Immature natural killer cell (primary cell): ENCODE measurements around the gene SRP9. TPM values are rescaled to one million over a fixed set of nuclear protein-coding genes. Genes with fewer than 3 reads are reported as not detected.
"Not testable (repeated sequence)": the region's sequence is repeated elsewhere in the genome, so short reads cannot be mapped to it uniquely, and the experiment has no call there.

Experiments
- DNase-seq, 3 donors: peaks; one replicate each; pipeline ENCODE4 v3.0.0; 2022; ENCODE audit warnings: mixed read lengths in 1 of 3
- H3K27ac Mint-ChIP-seq, 6 donors: one replicate each; pipeline ENCODE4 v1.8.0; 2020; ENCODE audit warnings: mixed read lengths in 6 of 6, mild to moderate bottlenecking in 5 of 6, inconsistent platforms in 4 of 6, moderate library complexity in 3 of 6
- H3K27me3 Mint-ChIP-seq, 3 donors: one replicate each; pipeline ENCODE4 v1.8.0; 2020 to 2021; ENCODE audit warnings: low read depth in 3 of 3, mild to moderate bottlenecking in 3 of 3, mixed read lengths in 3 of 3, moderate library complexity in 3 of 3, inconsistent platforms in 1 of 3
- H3K36me3 Mint-ChIP-seq, 3 donors: one replicate each; pipeline ENCODE4 v1.8.0; 2020; ENCODE audit warnings: mixed read lengths in 3 of 3, inconsistent platforms in 2 of 3, mild to moderate bottlenecking in 2 of 3
- H3K4me1 Mint-ChIP-seq, 2 donors: one replicate each; pipeline ENCODE4 v1.8.0; 2020; ENCODE audit warnings: inconsistent platforms in 2 of 2, mild to moderate bottlenecking in 2 of 2, mixed read lengths in 2 of 2, moderate library complexity in 1 of 2
- H3K4me3 Mint-ChIP-seq, 5 donors: one replicate each; pipeline ENCODE4 v1.8.0; 2020; ENCODE audit warnings: mild to moderate bottlenecking in 5 of 5, mixed read lengths in 5 of 5, inconsistent platforms in 3 of 5, moderate library complexity in 3 of 5
- H3K9me3 Mint-ChIP-seq, 6 donors: one replicate each; pipeline ENCODE4 v1.8.0; 2020; ENCODE audit warnings: mild to moderate bottlenecking in 6 of 6, mixed read lengths in 6 of 6, inconsistent platforms in 4 of 6, moderate library complexity in 3 of 6
- polyA plus RNA-seq, 3 donors: library from polyadenylated mRNA; unstranded; fragments of 300-500 nt; fragmentation: Illumina TruSeq; gene quantifications; one replicate each; pipeline ENCODE4 v1.2.3, GENCODE V29; 2021

The SRP9 gene
- polyA plus RNA-seq, 3 donors from 2014 or later: 300 to 594 (median 317) TPM

DNA sequence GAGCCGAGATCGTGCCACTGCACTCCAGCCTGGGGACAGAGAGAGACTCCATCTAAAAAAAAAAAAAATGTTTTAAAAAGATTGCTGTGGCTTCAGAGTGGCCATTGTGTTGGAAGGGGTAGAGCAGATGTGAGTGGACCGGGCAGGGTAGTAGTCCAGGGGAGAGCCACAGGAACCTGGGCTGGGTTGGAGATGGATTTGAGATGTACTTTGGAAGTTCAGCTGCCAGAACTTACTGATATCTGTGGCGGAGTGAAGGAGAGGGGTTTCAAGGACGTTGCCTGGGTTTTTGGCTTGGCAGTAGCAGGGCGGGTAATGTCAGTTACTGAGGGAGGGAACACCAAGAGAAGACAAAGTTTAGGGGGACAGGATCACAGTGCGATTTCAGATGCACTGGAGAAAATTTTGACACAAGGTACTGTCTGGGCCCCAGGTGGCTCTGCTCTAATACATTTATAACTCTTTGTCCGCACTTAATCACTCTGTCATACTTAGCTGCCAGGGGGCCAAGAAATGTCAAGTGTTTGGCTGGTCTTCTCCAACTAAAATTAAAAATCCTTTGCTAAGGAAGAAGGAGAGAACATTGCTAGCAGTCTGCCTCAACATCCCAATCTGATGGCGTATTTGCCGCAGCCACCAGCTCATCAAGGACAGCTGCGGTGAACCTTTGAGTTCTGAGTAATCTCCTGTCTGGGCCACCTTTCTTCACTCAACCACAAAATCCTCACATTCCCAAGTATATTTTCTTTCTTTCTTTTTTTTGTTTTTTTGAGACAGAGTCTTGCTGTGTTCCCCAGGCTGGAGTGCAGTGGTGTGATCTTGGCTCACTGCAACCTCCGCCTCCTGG, 41.9 kb downstream of the SRP9 start:
- H3K27ac Mint-ChIP-seq: no peak overlapping the region
- no peaks in the 10 kb centered on the region for H3K9me3 Mint-ChIP-seq

DNA sequence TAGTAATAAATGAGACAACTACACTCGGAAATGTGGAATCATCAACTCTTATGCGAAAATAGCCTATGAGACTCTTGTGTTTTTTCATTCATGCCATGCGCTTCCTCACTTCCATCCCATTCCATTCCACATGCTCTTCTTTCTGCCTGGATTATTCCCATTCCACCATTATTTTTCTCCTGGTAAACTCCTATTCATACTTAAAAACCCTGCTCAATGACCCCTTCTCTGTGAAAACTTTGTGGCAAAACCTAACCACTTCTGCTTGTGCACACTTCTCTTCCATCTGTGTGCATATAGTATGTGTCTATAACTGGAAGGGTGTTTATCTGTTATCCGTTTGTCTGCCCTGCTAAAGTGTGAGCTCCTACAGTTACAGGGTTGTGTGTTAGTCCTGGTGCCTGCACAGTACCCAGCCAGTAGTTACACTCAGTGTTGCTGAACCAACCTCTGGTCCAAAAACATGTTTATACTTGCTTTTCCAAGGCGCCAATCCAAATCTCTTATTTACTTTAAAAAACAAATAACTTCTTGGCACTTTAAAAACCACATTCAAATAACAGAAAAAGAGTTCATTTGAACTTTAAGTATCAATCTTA, 43.0 kb downstream of the SRP9 start:
- no peak for DNase-seq
- peaks cover 0 to 2% (median 0%) of the 10 kb centered on the region in 3 donors for H3K27me3 Mint-ChIP-seq
- H3K27ac Mint-ChIP-seq: no peak overlapping the region
- no peaks in the 10 kb centered on the region for H3K4me1 Mint-ChIP-seq
- H3K9me3 Mint-ChIP-seq: no peaks in the 10 kb centered on the region
- peaks cover 0 to 8% (median 0%) of the 10 kb centered on the region in 3 donors for H3K36me3 Mint-ChIP-seq
- no peak overlapping the region for H3K4me3 Mint-ChIP-seq

More for the DNA sequence above, 41.9 kb downstream of the SRP9 start:
- no peaks in the 10 kb centered on the region for H3K4me1 Mint-ChIP-seq
- H3K36me3 Mint-ChIP-seq: peaks cover 0 to 8% (median 0%) of the 10 kb centered on the region in 3 donors
- H3K27me3 Mint-ChIP-seq: peaks cover 0 to 2% (median 0%) of the 10 kb centered on the region in 3 donors
- H3K4me3 Mint-ChIP-seq: no peak overlapping the region
- no peak for DNase-seq

DNA sequence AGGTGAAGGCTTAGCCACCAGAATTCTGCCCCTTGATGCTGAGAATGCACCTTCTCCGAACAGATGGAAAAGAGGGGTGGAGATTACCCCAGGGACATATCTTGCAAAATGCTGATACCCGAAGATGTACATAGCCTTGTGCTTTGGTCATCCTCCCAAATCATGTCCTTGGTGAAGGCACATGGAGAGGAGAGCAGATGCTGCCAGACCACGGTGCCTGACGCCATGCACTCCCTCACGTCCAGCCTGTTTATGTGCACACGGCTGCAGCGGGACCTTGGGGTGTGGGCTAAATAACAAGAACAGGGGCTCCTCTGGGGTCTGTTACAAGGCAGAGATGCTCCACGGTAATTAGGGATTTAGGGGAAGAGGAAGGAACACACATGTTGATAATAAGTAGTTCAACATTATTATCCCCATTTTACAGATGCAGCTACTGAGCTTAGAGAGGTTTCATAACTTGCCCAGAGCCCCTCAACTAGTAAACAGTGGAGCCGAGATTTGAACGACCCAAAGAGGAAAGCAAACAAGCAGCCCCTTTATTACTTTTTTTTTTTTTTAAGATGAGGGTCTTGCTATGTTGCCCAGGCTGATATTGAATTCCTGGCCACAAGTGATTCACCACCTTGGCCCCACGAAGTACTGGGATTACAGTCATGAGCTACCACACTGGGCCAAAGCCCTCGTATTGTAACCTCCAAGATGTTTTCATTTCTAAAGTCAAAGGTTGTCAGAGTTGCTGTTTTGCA, 45.2 kb downstream of the SRP9 start:
- H3K36me3 Mint-ChIP-seq: peaks cover 0 to 8% (median 0%) of the 10 kb centered on the region in 3 donors
- no peak overlapping the region for H3K27ac Mint-ChIP-seq
- no peak for DNase-seq
- H3K4me1 Mint-ChIP-seq: no peaks in the 10 kb centered on the region
- peaks cover 0 to 3% (median 0%) of the 10 kb centered on the region in 3 donors for H3K27me3 Mint-ChIP-seq
- no peak overlapping the region for H3K4me3 Mint-ChIP-seq
- H3K9me3 Mint-ChIP-seq: no peaks in the 10 kb centered on the region

DNA sequence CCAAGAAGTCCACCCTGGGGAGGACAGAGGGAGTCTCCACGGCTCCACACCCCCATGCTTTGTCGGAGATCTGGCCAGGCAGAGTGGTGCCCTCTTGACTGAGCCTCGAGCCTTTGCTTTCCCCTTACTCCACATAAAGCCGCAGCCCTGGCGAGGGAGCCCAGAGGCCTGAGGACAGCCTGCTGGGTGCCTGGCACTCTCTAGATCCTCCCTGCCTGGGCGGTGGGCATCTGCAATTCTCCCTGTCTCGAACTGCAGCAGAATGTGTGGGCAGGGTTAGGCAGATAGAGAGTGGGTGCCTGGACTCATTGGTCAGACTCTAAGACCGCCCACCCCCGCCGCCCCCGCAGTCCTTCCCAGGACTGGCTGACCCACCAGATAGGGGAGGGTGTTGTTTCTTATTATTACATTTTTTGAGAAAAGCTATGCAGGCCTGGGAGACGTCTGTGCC, 46.2 kb downstream of the SRP9 start:
- Mint-ChIP-seq H3K4me1 (no peaks in the 10 kb centered on the region), H3K36me3 (peaks cover 0 to 8% (median 0%) of the 10 kb centered on the region in 3 donors), H3K9me3 (no peaks in the 10 kb centered on the region), H3K27ac (no peak overlapping the region), H3K27me3 (peaks cover 0 to 3% (median 0%) of the 10 kb centered on the region in 3 donors), H3K4me3 (no peak overlapping the region)
- DNase-seq: no peak

DNA sequence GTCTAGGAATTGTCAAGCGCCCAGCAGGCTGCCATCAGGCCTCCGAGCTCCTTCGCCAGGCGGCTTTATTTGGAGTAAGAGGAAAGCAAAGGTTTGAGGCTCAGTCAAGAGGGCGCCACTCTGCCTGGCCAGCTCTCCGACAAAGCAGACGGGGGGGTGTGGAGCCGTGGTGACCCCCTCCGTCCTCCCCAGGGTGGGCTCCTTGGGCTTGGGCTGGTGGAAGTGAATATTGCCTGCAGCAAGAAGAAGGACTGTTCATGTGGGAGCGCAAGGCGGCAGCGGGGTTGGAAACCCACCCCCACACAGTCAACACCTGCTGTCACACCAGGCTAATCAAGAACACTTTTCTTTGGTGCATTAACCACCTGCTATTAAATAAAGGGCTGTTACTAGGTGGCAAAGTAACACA, 46.9 kb downstream of the SRP9 start:
- Mint-ChIP-seq H3K27me3 (peaks cover 0 to 3% (median 0%) of the 10 kb centered on the region in 3 donors), H3K27ac (no peak overlapping the region), H3K9me3 (no peaks in the 10 kb centered on the region), H3K4me1 (no peaks in the 10 kb centered on the region), H3K4me3 (no peak overlapping the region), H3K36me3 (peaks cover 0 to 6% (median 0%) of the 10 kb centered on the region in 3 donors)
- no peak for DNase-seq

DNA sequence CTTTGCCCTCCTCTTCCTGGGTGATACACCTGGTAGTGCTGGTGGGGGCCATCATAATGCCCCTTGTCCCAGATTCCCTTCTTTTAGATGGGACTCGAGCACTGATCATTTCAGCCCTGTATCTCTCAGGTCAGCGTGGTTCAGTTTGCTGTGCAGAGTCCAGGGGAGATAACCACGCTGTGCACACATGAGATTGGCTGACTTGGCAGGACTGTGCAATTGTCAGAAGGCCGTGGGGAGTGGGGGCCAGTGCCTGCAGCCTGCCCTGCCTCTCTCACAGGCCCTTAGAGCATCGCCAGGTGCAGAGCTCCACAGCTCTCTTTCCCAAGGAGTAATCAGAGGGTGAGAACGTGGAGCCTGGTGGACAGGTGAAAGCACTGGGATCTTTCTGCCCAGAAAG, 47.5 kb downstream of the SRP9 start:
- Mint-ChIP-seq H3K27ac (no peak overlapping the region), H3K4me1 (no peaks in the 10 kb centered on the region), H3K4me3 (no peak overlapping the region), H3K36me3 (peaks cover 0 to 4% (median 0%) of the 10 kb centered on the region in 3 donors), H3K9me3 (no peaks in the 10 kb centered on the region), H3K27me3 (peaks cover 0 to 3% (median 0%) of the 10 kb centered on the region in 3 donors)
- no peak for DNase-seq

DNA sequence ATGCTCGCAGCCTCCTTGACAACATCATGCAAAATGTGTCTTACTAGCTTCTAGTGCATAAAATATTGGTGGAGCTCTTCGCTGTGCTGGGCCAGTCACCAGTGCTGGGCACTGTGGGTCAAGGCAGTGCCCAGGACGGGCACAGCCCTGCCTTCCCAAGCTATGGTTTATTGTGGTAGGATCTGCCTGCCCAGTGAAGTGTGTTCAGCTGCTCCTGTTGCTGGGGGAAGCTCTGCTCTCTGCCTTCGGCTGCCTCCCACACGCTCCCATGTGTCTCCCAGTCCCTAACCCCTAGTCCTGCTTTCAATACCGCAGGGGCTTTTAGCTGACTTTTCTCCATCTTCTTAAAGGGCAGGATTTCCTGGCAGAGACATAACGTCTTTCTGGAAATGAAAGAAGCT, 48.0 kb downstream of the SRP9 start:
- H3K36me3 Mint-ChIP-seq: peaks cover 0 to 4% (median 0%) of the 10 kb centered on the region in 3 donors
- no peak overlapping the region for H3K4me3 Mint-ChIP-seq
- H3K27me3 Mint-ChIP-seq: peaks cover 0 to 3% (median 0%) of the 10 kb centered on the region in 3 donors
- H3K27ac Mint-ChIP-seq: no peak overlapping the region
- no peak for DNase-seq
- no peaks in the 10 kb centered on the region for H3K4me1 Mint-ChIP-seq
- no peaks in the 10 kb centered on the region for H3K9me3 Mint-ChIP-seq

DNA sequence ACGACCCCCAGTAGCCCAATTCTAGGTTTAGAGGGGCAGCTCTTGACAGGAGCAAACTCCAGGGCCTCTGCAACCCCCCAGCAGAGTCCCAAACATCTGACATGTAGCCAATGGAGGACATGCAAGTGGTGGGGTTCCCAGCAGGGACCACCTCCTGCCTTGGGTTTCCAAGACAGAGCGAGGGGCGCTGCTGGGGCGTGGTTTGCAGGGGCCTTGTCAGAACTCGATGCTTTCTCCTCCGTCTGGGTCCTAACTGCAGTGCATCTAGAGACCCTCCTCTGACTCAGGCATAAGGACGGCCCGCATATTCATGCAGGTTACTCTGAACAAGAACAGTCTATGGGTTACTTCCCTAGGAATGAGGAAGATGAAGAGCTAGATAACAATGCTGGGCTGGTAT, 49.5 kb downstream of the SRP9 start:
- Mint-ChIP-seq H3K36me3 (peaks cover 0 to 4% (median 0%) of the 10 kb centered on the region in 3 donors), H3K4me1 (no peaks in the 10 kb centered on the region), H3K9me3 (no peaks in the 10 kb centered on the region), H3K27me3 (peaks cover 0 to 3% (median 3%) of the 10 kb centered on the region in 3 donors), H3K27ac (no peak overlapping the region), H3K4me3 (no peak overlapping the region)
- no peak for DNase-seq

DNA sequence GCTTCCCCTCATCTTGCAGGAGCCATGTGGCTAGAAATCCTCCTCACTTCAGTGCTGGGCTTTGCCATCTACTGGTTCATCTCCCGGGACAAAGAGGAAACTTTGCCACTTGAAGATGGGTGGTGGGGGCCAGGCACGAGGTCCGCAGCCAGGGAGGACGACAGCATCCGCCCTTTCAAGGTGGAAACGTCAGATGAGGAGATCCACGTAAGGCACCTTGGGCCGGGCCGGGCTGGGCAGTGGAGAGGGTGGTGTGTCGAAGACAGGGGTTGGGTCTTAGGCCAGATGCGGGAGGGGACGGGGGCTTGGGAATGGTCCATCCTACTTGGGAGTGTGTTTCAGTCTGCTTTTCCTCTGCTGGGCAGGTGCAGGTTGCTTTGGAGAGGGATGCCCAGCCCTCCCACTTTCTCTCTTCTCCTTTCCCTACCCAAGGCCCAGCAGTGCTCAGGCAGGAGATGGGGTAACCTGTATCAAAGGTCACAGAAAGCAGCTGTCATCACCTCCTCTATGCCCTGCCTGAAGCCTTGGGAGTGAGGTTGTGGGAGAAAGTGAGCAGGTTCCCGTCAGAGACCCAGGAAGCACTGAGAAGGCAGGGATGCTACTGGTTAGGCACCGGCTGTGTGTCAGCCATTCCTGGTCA, 51.2 kb downstream of the SRP9 start:
- H3K4me1 Mint-ChIP-seq: no peaks in the 10 kb centered on the region
- no peaks in the 10 kb centered on the region for H3K9me3 Mint-ChIP-seq
- no peak overlapping the region for H3K27ac Mint-ChIP-seq
- no peak overlapping the region for H3K4me3 Mint-ChIP-seq
- no peak for DNase-seq
- no peaks in the 10 kb centered on the region for H3K36me3 Mint-ChIP-seq
- peaks cover 0 to 3% (median 3%) of the 10 kb centered on the region in 3 donors for H3K27me3 Mint-ChIP-seq

DNA sequence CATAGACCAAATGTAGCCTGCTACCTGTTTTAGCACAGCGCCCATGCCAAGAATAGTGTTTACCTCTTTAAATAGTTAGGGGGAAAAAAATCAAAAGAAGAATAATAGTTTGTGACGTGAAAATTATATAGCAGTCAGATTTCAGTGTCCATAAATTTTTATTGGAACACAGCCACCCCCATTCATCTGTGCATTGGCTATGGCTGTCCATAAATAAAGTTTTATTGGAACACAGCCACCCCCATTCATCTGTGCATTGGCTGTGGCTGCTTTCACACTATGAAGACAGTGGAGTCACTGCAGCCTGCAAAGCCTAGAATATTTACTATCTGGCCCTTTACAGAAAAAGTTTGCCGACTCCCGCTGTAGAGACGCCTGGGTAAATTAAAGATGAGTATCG, 53.2 kb downstream of the SRP9 start:
- H3K9me3 Mint-ChIP-seq: no peaks in the 10 kb centered on the region
- no peak for DNase-seq
- H3K4me3 Mint-ChIP-seq: no peak overlapping the region
- no peak overlapping the region for H3K27ac Mint-ChIP-seq
- H3K27me3 Mint-ChIP-seq: peaks cover 0 to 3% (median 0%) of the 10 kb centered on the region in 3 donors
- H3K36me3 Mint-ChIP-seq: peaks cover 0 to 4% (median 0%) of the 10 kb centered on the region in 3 donors
- H3K4me1 Mint-ChIP-seq: no peaks in the 10 kb centered on the region

DNA sequence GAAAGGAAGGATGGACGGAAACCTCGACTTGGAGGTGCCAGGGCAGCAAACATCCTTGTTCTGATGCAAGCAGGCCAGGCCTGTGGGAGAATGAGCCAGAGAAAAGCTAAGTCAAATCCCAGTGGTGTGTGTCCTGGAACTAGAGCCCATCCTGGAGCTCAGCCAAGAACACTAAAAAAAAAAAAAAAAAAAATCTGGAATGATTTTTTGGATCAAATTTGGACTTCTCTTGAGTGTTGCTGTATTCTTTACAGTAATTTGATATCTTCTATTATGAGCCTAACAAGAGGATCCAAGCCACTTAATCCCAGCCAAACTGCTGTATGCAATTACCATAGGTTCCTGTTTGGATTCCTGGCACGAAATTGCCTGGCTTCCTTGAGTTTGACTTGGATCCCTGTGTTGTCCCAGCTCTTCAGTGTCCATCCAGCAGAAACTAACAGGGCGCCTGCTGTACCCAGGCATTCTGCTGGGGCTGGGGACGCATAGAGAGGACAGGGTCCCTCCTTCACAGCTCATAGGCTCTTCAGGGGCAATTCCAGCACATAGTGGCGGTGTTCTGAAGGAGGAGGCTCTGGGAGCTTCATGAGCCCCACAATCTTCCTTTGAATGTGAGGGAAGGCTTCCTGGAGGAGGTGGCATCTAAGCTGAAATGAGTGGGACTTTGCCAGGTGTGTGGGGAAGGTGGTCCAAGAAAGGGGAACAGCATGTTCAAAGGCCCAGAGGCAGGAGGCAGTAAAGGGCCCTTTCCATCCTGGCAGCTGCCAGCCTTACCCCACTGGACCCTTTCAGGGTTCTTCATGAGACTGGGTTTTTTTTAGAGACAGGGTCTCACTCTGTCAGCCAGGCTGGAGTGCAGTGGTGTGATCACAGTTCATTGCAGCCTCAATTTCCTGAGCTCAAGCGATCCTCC, 57.0 kb downstream of the SRP9 start:
- H3K27ac Mint-ChIP-seq: no peak overlapping the region
- peaks cover 0 to 4% (median 0%) of the 10 kb centered on the region in 3 donors for H3K36me3 Mint-ChIP-seq
- no peaks in the 10 kb centered on the region for H3K9me3 Mint-ChIP-seq
- no peak for DNase-seq
- H3K4me1 Mint-ChIP-seq: no peaks in the 10 kb centered on the region
- H3K27me3 Mint-ChIP-seq: peaks cover 0 to 3% (median 0%) of the 10 kb centered on the region in 3 donors
- H3K4me3 Mint-ChIP-seq: no peak overlapping the region

DNA sequence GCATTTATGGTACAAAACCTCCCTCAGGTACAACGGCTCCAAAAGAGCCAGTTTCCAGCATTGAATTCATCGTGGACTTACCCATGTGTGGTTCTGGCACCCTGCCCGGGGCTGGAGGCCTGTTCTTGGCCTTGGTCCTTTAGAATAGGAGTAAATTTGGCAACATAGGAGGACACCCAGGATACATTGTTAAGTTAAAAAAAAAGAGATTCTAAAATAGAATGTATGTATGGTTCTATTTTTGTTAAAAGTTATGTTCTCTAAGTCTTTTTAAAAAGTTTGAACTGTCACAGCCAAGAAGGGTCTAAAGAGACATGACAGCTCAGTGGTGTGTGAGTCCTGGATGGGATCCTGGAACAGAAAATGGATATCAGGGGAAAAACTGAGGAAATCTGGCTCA, 58.2 kb downstream of the SRP9 start:
- peaks cover 0 to 4% (median 0%) of the 10 kb centered on the region in 3 donors for H3K36me3 Mint-ChIP-seq
- no peak overlapping the region for H3K4me3 Mint-ChIP-seq
- peaks cover 5% of the 10 kb centered on the region in 2 donors for H3K4me1 Mint-ChIP-seq
- DNase-seq: no peak
- no peaks in the 10 kb centered on the region for H3K9me3 Mint-ChIP-seq
- H3K27me3 Mint-ChIP-seq: peaks cover 0 to 3% (median 2%) of the 10 kb centered on the region in 3 donors
- H3K27ac Mint-ChIP-seq: no peak overlapping the region

DNA sequence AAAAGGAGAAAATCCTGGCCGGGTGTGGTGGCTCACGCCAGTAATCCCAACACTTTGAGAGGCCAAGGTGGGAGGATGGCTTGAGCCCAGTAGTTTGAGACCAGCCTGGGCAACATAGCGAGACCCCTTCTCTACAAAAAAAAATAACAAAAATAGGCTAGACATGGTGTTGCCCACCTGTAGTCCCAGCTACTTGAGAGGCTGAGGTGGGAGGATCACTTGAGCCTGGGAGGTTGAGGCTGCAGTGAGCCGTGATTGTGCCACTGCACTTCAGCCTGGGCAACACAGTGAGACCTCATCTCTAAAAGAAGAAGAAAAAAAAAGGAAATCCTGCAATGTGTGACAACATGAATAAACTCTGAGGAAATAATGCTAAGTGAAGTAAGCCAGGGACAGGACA, 58.7 kb downstream of the SRP9 start:
- H3K4me3 Mint-ChIP-seq, DNase-seq, H3K9me3 Mint-ChIP-seq, H3K27ac Mint-ChIP-seq, H3K36me3 Mint-ChIP-seq, H3K27me3 Mint-ChIP-seq, H3K4me1 Mint-ChIP-seq: not testable (repeated sequence)
